Measurements from ENCODE around the gene OPRPN.

GRCh38 chr4:70442474-70442873 lies 44.7 kb downstream of the OPRPN start:
- TF ChIP-seq ZNF384 (IDR thresholded peaks at IDR 0.05) (no peak), ARNT (IDR thresholded peaks at IDR 0.05) (no peak), SP1 (IDR thresholded peaks at IDR 0.05) (no peak), CTBP1 (IDR thresholded peaks at IDR 0.05; ENCODE audit: borderline replicate concordance) (no peak), ELF4 (IDR thresholded peaks at IDR 0.05) (no peak), BHLHE40 (IDR thresholded peaks at IDR 0.05; ENCODE audit: borderline replicate concordance) (no peak), LEF1 (IDR thresholded peaks at IDR 0.05; ENCODE audit: borderline replicate concordance) (no peak), SUZ12 (IDR thresholded peaks at IDR 0.05) (no peak), FOXK2 (IDR thresholded peaks at IDR 0.05) (no peak), HDGF (IDR thresholded peaks at IDR 0.05; ENCODE audit: borderline replicate concordance) (no peak), FOXM1 (IDR thresholded peaks at IDR 0.05; ENCODE audit: borderline replicate concordance) (no peak), FOXA1 (IDR thresholded peaks at IDR 0.05) (no peak)

All from HEK293T (cell line).